Globus pallidus (tissue), 1 donor: ENCODE results near the gene PTDSS2.
"Not testable (repeated sequence)": the region's sequence is repeated elsewhere in the genome, so short reads cannot be mapped to it uniquely, and the experiment has no call there.

Experiments used
- DNase-seq: peaks from one replicate; pipeline ENCODE4 v3.0.0-alpha.2; 2015; ENCODE audit warnings: low spot score

Gene PTDSS2

DNA sequence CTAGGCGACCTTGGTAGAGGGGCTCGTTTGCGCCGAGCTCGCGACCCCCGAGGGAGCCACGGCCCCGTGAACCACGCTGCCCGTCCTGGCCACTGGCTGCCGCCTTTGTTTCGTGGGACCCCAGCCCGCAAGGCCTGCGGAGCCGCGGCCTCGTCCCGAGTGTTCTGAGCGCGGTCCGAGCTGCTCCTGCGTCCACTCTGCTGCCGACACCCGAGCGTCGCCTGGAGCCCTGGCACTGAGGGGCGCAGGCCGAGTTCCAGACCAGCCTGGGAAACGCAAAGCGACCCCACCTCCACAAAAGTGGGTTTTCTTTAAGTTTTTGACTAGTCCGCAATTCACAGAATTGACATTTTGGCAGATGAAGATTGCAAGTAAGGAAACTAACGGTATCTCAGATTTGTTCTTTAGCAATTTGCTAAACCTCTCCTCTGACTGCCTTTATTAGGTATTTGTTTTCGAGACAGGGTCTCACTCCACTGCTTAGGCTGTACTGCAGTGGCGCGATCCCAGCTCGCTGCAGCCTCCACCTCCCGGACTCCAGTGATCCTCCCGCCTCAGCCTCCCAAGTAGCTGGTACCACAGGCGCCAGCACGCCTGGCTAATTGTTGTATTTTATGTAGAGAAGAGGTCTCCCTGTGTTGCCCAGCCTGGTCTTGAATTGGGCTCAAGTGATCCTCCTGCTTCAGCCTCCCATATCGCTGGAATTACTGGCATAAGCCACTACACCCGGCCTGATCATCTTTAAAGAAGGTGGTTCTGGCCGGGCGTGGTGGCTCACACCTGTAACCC, 57.8 kb downstream of the PTDSS2 start:
- DNase-seq: no peak

DNA sequence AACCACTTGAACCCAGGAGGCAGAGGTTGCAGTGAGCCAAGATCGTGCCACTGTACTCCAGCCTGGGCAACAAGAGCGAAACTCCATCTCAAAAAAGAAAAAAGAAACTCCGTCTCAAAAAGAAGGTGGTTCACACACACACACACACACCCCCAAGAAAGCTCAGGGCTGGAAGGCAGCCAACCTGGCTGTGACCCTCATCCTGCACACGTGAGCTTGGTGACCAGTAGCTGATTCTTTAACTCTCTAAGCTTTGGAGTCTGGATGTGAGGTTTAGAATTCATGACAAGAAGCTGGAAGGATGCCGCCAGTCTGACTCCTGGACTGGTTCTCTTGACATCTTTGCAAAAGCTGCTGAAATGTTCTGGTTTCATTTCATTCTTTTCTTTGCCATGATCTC, 58.9 kb downstream of the PTDSS2 start:
- no peak for DNase-seq

DNA sequence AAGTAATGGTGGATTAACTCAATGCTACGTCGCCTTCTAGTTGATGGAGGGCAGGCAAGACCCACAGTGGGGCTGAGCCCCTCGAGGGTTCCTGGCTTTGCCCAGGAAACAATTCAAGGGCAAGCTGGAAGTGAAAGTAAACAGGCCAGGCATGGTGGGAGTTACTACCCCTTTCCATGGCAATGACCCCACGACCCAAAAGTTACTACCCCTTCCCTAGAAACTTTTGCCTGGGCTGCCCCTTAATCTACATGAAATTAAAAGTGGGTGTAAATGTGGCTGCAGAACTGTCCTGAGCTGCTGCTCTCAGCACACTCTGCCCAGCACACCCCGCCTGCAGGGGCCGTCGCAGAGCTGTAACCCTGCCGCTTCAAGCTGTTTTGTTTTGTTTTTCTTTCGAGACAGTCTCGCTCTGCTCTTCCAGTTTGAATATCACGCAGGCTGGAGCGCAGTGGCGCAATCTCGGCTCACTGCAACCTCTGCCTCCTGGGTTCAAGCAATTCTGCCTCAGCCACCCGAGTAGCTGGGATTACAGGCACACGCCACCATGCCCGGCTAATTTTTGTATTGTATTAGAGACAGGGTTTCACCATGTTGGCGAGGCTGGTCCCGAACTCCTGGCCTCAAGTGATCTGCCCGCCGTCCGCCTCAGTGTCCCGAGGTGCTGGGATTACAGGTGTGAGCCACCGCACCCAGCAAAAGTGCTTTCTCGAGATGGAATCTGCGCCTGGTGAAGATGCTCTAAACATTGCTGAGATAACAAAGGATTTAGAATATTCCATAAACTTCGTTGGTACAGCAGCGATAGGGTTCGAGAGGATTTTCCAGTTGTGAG, 62.9 kb downstream of the PTDSS2 start:
- DNase-seq: no peak

DNA sequence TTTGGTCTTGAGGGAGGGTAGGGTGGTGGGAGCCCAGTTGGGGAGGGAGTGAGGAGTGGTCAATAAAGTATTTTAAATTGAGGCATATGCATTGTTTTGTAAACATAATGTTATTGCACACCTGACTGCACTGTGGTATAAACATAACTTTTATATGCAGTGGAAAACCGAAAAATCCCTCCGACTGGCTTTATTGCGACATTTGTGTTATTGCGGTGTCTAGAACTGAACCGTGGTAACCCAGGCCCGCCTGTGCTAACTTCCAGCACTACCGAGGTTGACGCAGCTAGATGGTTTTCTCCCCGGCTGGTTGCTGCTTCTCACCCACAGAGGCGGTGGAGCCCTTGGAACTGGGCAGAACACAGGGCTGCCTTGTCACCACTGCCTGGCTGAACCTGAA, 64.5 kb downstream of the PTDSS2 start:
- DNase-seq: no peak

DNA sequence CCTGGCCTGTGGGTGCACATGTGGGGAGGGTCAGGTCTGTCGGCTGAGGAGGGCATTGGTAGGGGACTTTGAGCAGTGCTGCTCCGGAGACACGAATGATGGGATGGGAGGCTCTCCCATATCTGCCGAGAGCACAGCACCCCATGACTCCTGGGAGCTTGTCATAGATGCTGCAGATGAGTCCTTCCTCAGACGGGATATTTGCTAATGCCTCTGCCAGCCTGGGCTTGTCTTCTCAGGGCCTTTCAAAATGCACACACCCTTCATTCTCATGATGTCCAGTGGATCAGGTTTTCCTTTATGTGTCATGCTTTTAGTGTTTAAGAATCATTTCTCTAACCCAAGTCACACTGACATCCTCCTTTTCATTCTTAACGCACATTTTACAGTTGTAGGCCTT, 65.1 kb downstream of the PTDSS2 start:
- DNase-seq: no peak

DNA sequence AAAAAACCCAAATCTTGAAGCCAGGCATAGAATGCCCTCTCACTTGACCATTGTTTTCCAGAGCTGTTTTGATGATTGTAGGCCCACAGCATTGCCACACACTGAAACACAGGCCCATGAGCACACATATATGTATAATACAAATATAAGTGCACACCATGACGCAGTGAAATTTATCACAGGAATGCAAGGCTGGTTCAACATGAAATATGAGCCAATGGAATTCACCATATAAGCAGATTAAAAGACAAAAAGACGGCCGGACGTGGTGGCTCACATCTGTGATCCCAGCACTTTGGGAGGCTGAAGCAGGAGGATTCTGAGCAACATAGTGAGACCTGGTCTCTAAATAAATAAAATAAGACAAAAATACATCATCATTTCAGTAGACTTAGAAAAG, 66.3 kb downstream of the PTDSS2 start:
- no peak for DNase-seq

DNA sequence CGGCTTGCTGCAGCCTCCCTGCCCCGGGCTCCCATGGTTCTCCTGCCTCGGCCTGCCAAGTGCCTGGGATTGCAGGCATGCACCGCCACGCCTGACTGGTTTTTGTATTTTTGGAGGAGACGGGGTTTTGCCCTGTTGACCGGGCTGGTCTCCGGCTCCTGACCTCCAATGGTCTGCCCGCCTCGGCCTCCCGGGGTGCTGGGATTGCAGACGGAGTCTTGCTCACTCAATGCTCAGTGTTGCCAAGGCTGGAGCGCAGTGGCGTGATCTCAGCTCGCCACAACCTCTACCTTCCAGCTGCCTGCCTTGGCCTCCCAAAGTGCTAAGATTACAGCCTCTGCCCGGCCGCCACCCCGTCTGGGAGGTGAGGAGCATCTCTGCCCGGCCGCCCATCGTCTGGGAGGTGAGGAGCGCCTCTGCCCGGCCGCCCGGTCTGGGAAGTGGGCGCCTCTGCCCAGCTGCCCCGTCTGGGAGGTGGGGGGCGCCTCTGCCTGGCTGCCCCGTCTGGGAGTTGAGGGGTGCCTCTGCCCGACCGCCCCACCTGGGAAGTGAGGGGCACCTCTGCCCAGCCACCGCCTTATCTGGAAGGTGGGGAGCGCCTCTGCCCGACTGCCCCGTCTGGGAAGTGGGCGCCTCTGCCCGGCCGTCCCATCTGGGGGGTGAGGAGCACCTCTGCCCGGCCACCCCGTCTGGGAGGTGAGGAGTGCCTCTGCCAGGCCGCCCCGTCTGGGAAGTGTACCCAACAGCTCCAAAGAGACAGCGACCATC, 67.0 kb downstream of the PTDSS2 start:
- not testable (repeated sequence) for DNase-seq

DNA sequence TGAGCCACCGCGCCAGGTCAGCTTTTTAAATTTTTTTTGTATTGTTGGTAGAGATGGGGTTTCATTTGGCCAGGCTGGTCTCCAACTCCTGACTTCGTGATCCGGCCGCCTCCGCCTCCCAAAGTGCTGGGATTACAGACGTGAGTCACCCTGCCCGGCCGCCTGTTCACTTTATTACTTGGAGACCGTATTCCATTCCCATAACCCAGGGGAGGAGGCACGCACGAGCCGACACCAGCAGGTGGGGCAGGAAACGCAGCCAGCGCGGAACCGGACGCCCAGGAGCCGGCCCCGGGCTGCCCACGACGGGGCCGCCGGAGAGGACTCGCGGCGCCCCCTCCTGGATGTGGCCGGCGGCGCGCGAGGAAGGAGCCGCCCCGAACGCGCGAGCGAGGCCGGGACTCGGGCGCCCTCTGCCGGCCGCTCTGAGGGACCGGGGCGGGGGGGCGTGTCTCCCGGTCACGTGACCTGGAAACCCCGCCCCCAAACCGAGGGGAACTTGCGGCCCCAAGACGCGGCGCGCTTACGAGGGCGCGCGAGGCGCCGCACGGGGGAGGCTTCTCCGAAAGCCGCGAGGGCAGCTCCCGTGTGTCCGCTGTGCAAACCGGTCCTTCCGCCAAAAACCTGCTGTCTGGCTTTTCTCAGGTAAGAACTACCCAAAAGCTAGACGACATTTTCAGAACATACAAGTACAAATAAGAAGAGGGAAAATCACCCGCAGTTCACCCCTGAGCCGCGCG, 68.6 kb downstream of the PTDSS2 start:
- peak; percentile 79 for DNase-seq

DNA sequence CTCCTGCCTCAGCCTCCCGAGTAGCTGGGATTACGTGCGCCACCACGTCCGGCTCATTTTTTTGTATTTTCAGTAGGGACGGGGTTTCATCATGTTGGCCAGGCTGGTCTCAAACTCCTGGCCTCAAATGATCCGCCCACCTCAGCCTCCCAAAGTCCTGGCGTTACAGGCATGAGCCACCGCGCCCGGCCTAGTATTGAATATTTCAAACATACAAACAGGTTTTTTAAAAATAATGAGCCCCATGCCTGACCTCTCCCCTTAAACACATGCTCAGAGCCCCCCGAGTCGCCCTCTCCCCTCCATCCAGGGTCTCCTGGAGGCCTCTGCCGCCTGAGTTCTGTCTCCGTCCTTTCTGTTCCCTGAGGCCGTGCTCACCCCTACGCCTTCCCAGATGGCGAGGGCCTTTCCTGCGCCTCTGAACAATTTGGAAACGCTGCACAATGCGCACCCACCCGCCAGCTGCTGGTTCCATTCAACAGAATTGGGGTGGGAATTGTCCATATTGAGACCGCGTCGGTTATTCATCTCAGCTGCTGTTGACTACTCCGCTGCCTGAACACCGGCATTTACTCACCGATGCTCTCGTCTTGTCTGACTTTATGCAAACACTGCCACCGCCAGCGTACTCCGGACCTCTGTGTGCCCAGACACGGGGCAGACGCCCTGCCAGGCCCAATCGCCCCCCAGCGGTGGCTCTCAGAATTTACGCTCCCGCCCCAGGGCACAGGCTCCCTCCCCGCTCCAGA, 70.5 kb downstream of the PTDSS2 start:
- DNase-seq: no peak

DNA sequence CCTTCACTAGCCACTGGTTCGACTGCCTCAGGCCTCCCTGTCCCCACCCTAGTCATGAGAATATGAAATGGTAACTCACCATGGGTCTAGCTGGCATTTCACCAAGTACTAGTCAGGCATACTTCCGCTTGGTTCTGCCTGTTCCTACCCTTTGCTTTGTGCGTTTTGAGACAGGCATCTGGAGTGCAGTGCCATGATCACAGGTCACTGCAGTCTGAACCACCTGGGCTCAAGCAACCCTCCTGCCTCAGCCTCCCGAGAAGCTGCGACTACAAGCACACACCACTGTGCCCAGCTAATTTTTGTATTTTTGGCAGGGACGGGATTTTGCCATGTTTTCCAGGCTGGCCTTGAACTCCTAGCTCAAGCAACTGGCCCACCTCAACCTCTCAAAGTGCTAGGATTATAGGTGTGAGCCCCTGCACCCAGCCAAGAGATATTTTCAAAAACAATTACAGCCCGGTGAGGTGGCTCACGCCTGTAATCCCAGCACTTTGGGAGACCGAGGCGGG, 71.2 kb downstream of the PTDSS2 start:
- DNase-seq: no peak

DNA sequence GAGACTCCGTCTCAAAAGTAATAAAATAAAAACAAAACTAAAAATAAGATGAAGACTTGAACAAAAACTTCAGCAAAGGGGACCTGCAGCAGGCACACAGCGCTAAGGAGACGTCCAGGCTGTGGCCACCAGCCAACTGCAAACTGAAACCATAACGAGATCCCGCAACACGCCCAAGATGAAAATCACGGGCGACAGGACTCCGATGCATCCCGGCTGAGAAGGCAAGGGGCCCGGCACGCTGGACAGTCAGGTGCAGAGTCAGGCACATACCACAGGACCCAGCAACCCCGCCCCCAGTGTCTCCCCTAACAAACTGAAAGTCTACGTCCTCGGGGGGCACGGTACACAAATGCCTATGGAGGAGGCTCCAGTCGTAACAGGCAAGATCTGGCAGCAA, 76.1 kb downstream of the PTDSS2 start:
- DNase-seq: no peak

DNA sequence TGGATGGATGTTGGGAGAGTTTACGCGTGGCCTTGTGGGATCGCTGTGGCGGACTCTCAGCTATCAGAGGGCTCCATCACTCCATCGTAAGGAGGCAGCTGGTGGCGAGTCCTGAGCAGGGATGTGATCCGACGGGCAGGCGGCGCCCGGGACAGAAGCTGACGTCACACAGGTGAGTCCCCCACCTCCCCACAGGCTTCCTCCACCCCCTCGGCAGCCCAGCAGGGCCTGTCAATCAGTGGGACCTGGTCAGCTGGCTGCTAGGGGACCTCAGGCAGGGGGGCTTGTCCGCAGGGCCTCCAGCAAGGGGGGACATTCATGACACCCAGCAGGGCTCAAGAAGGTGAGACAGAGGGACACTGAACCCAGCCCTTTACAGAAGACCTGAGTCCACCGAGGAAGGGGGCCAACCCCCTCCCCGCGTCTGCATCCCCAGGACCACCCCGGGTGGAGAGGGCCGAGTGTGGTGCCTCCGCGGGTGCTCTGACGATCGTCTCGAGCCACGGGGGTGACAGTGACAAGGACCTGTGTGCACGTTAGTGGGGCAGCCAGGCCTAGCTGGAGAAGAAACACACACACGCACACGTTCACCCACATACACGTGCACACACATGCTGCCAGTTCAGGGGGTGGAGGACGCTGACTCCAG, 78.2 kb downstream of the PTDSS2 start:
- no peak for DNase-seq

DNA sequence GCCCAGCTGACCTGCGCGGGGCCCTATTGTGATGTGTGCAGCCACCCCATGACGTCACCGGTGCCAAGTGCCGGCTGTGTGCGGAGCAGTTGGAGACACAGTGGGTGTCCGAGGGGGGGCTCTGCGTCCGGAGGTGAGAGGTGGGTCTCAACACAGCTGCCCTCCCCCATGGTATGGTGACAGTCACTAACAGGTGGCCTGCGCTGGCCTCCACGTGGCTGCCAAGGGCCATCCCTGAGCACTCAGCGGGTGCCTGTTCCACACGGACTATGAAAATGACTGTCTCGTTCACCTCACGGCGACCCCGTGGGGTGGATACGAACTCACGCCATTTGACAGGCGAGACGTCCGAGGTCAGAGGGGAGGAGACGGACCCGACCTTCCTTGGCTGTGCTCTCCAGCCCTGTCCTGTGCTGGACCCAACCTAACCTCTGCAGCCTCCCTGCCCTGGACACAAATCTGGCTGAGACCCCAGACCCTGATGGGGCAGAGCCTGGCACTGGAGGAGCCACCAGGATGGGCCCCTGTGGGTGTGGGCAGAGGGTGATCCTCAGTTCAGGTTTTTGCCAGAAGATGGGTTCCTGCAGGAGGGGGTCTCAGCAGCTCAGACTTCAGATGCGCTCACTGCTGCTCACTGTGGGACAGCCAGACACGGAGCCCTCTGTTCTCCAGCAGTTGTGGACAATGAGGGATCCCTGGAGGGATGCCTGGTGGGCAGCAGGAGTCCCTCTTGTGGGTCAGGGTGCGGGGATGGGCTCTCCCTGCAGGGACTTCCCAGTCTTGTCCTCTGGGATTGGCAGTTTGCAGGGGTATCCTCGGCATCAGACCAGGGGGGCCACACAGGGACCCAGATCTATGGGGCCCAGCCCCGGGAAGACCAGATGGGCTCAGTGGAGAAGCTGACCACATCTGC, 79.0 kb downstream of the PTDSS2 start:
- DNase-seq: no peak

DNA sequence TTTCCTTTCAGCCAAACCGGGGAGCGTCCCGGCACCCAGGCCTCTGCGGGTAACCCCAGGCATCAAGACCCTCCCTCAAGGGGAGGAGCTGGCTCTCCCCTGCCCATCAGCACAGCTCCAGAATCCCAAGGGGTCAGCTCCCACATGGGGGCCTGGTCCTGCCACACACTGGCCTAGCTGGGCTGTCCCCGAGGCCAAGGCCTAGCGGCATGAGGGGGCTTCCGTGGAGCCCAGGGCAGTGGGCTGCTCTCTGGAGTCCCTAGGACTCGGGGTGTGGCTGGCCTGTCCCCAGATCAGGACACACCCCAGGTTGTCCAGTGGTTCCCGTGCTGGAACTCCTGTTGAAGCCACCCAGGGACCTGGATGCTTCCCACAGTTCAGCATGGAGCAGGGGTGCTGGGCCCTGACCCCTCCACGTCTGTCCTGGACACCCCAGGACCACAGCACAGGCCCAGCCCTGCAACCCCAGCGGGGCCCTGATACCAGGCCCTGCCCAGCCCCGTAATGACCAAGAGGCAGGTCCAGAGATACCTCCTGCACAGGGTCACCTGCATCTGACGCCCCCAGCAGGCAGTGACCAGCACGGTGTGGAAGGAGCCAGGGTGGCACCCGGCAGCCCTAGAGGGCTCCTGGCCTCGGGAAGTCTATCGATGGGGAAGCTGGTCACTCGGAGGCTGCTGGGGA, 79.8 kb downstream of the PTDSS2 start:
- DNase-seq: no peak

DNA sequence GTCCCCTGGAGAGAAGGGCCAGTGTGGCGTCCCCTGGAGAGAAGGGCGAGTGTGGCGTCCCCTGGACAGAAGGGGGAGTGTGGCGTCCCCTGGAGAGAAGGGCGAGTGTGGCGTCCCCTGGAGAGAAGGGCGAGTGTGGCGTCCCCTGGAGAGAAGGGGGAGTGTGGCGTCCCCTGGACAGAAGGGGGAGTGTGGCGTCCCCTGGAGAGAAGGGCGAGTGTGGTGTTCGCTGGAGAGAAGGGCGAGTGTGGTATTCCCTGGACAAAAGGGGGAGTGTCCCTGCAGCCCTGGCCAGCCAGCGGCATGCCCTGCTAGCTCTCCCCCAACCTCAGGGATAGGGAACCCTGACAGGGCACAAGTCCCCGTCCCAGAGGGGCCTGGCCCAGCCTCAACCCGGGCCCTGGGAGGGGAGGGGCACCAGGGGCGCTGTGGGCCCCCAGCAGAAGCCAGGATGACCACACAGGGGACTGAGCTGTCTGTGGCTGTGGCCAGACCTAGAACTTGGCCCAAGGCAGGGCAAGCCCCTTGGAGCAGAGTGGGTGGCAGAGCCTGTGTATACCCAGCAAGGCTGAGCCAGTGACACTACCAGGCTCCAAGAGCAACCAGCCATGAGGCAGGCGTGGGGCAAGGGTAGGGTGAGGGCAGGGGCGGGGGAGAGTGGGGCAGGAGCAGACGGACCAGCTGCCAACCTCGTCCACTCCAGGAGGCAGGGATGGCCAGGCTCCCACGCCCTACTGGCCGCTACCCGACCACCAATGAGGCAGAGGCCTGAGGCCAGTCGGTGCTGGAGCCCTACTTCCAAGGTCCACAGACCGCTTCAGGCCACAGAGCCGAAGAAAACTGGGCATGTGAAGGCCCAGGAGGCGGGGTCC, 81.1 kb downstream of the PTDSS2 start:
- no peak for DNase-seq

DNA sequence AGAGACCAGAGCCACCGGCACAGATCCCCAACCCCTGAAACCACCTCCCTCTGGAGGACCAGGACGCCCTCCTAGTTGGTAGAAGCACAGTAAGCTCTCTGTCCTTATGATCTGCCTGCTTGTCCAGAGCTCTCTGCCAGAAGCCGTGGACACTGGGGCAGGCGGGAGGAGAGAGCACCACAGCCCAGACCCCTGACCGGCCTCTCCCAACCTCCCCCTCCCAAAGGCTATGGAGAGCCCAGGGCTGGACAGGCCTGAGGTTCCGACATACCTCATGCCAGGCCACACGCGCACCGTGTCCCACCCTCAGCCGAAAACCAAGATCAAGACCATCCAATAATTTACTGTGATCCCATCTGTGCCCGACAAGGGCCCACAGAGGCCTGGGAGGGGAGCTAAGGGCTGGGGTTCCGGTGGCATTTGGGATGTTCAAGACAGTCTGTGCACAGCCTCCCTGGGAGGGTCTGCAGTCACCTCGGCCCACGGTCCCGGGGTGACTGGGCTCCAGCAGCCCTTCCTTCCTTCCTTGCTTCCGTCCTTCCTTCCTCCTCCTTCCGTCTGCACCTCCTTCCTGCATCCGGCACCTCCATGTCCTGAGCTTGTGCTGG, 81.9 kb downstream of the PTDSS2 start:
- DNase-seq: no peak

DNA sequence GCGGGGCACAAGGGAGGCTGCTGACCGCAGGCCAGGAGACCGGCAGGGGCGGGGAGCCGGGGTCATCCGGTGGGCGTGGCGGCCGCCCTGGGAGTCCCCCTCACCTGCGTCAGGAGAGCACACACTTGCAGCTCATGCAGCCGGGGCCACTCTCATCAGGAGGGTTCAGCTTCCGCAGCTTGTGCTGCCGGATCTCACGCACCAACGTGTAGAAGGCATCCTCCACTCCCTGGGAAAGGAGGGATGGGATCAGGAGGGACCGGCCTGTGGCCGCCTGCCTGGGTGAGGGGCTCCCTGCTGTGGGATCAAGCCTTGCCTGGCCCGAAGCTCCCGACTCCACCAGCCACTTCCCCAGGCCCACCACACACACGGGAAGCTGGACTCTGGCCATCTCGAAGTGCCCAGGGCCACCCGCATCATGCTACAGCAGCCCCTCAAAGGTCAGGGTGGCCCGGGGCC, 82.5 kb downstream of the PTDSS2 start:
- DNase-seq: no peak
